Esophagus muscularis mucosa (tissue), 4 donors: ENCODE data around the gene SFTPA2. TPM values are rescaled to one million over a fixed set of nuclear protein-coding genes. Genes with fewer than 3 reads are reported as not detected.
A peak's percentile ranks its signal among the peaks of the same experiment; 100 is the strongest.
"Not testable (repeated sequence)": the region's sequence is repeated elsewhere in the genome, so short reads cannot be mapped to it uniquely, and the experiment has no call there.

Experiments used
- DNase-seq: peaks from one replicate; pipeline ENCODE4 v3.0.0-alpha.2; 2017; ENCODE audit errors: extremely low spot score
- H3K27ac ChIP-seq, 4 donors: fragments of 200-600 bp; sonication (generic); replicated peaks in 1 of 4; 1 replicate in 3 of 4; 2 replicates in 1 of 4; pipeline ENCODE4 v1.5.1; 2016 to 2019; ENCODE audit warnings: mild to moderate bottlenecking in 1 of 4
- H3K27me3 ChIP-seq, 4 donors: fragments of 200-600 bp; sonication (generic); one replicate each; pipeline versions ENCODE4 v1.5.1 to v1.6.0; 2016 to 2019
- H3K36me3 ChIP-seq, 4 donors: fragments of 200-600 bp; sonication (generic); one replicate each; pipeline ENCODE4 v1.5.1; 2016 to 2019
- H3K4me1 ChIP-seq, 4 donors: fragments of 200-600 bp; sonication (generic); one replicate each; pipeline ENCODE4 v1.5.1; 2016 to 2019
- H3K4me3 ChIP-seq, 4 donors: fragments of 200-600 bp; sonication (generic); 1 replicate in 2 of 4; 2 replicates in 2 of 4; pipeline ENCODE4 v1.5.1; 2016 to 2019; ENCODE audit warnings: mild to moderate bottlenecking in 4 of 4, moderate library complexity in 1 of 4
- H3K9me3 ChIP-seq, 4 donors: fragments of 200-600 bp; sonication (generic); 1 replicate in 3 of 4; 2 replicates in 1 of 4; pipeline ENCODE4 v1.5.1; 2016 to 2019
- CTCF ChIP-seq, 3 experiments: fragments of 200-600 bp in 2 of 3; fragments of 450-650 bp in 1 of 3; sonication (generic) in 2 of 3; IDR thresholded peaks; one replicate each; pipeline ENCODE4 v1.5.1; 2017 to 2019; ENCODE audit warnings: antibody characterized with exemption in 3 of 3, mild to moderate bottlenecking in 2 of 3, moderate library complexity in 1 of 3
- EP300 ChIP-seq: sonication (generic); formaldehyde crosslinking; IDR thresholded peaks from one replicate; pipeline ENCODE4 v1.6.1; 2017; ENCODE audit warnings: antibody characterized with exemption
- POLR2A ChIP-seq: fragments of 450-650 bp; IDR thresholded peaks from one replicate; pipeline ENCODE4 v1.6.1; 2017; ENCODE audit warnings: antibody characterized with exemption, moderate library complexity, mild to moderate bottlenecking, low read depth
- POLR2AphosphoS5 ChIP-seq, 2 donors: sonication (generic); formaldehyde crosslinking; IDR thresholded peaks; one replicate each; pipeline ENCODE4 v1.6.1; 2017; ENCODE audit warnings: antibody characterized with exemption in 2 of 2
- WGBS: methylation state at CpG from one replicate; pipeline ENCODE4 v1.1.5; 2018; 5-methylcytosine and 5-hydroxymethylcytosine counted together
- intact Hi-C: fragments of 100-400 bp; cut with DNase I; formaldehyde crosslinking; loops from one replicate; pipeline ENCODE4 v1.15.1; 2023
- total RNA-seq, 4 donors: library from RNA; depleted of rRNA; stranded (reverse); fragments of >200 nt; gene quantifications; one replicate each; pipeline versions ENCODE4 v1.1.0 to v1.2.1, GENCODE V29; 2016

SFTPA2 gene
- total RNA-seq, 4 donors from 2014 or later = 7.5 to 12.9 (median 8.3) TPM; not detected in 1

- intact Hi-C loops = no loop called here
- H3K27me3 ChIP-seq = peaks cover 0 to 4% (median 0%) of the 10 kb centered on the region in 4 donors
- no peak overlapping the region for H3K4me3 ChIP-seq
- no peak for TF ChIP-seq CTCF (IDR thresholded peaks at IDR 0.05)
- no peak for TF ChIP-seq POLR2A
- TF ChIP-seq POLR2AphosphoS5 (IDR thresholded peaks at IDR 0.05) = no peak
- no peak for TF ChIP-seq EP300
- no peaks in the 10 kb centered on the region for H3K4me1 ChIP-seq
- no peaks in the 10 kb centered on the region for H3K9me3 ChIP-seq
- DNase-seq = peak; percentile 64
- no peak overlapping the region for H3K27ac ChIP-seq
- H3K36me3 ChIP-seq = no peaks in the 10 kb centered on the region
Measured at GRCh38 chr10:79588800-79589199, 28.6 kb upstream of the SFTPA2 start.

GRCh38 chr10:79586933-79587332 lies 26.7 kb upstream of the SFTPA2 start:
- peaks cover 0 to 4% (median 0%) of the 10 kb centered on the region in 4 donors for H3K27me3 ChIP-seq
- no peak overlapping the region for H3K4me3 ChIP-seq
- WGBS = 53% methylated on average over 2 of the region's 2 CpGs
- no peak overlapping the region for H3K27ac ChIP-seq
- H3K4me1 ChIP-seq = no peaks in the 10 kb centered on the region
- peak; percentile 62 for DNase-seq
- no peak for TF ChIP-seq POLR2AphosphoS5 (IDR thresholded peaks at IDR 0.05)
- H3K9me3 ChIP-seq = no peaks in the 10 kb centered on the region
- intact Hi-C loops = no loop called here
- H3K36me3 ChIP-seq = no peaks in the 10 kb centered on the region

DNA sequence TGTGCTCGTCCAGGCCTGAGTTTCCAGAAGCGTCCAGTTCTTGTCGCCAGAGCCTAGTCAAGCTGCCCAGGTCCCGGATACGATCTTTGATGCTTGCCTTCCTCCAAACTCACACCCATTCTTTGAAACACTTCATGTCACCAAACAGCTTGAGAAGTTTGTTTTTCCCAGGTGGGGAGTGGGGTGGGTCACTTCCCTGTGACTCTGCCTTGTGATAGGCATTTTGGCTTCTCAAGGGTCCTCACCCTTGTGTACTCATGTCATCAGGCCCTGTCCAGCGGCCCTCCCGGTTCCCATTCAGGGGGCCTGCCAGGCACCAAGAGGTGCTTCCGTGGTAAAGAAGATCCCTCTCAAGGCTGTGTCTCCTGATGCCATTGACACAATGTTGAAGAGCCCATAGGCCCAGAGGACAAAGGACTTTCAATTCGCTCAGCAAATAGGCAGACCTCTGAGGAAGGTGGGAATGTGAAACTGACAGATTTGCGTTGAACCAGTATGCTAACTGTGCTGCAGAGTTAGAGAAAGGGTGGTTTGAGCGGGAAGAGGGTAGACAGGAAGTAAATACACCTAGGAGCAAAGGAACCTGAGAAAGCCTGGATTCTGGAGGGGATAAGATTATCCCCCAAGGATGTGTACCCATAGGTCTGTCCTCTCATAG lies 25.8 kb upstream of the SFTPA2 start:
- H3K36me3 ChIP-seq = no peaks in the 10 kb centered on the region
- H3K4me1 ChIP-seq = no peaks in the 10 kb centered on the region
- H3K9me3 ChIP-seq = no peaks in the 10 kb centered on the region
- no peak overlapping the region for H3K27ac ChIP-seq
- TF ChIP-seq POLR2A (no peak), CTCF (IDR thresholded peaks at IDR 0.05) (no peak), EP300 (no peak), POLR2AphosphoS5 (IDR thresholded peaks at IDR 0.05) (no peak)
- H3K27me3 ChIP-seq = peaks cover 0 to 4% (median 0%) of the 10 kb centered on the region in 4 donors
- intact Hi-C loops = no loop called here
- no peak overlapping the region for H3K4me3 ChIP-seq
- DNase-seq = peak; percentile 89
- 82% methylated on average over 11 of the region's 11 CpGs for WGBS

DNA sequence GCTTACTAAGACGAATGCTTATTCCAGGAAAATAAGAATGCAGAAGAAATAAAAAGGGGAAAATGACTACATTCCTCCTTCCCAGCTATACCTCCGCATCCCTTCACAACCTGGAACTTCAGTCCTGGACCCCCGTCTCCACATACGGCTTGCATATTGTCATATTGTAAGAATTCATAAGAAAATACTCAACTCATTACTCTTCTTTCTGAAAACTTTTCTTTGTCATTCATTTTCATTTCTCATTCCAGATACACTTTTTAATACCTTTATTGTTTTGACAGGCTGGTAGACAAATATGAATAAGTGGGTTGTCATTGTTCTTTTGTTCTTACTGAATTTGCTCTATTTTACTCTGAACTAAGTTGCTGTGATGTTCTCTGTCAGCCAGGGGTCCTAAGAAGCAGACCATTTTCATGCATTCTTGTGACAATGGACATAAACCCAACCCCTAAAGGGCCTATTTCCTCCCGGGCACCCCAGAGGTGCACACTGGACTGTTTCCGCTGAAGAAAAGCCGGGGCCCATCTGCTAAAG lies 23.3 kb upstream of the SFTPA2 start:
- no peak for TF ChIP-seq EP300
- TF ChIP-seq CTCF (IDR thresholded peaks at IDR 0.05) = no peak
- no peak for TF ChIP-seq POLR2AphosphoS5 (IDR thresholded peaks at IDR 0.05)
- no peak for TF ChIP-seq POLR2A
- Histone ChIP-seq H3K9me3 (no peaks in the 10 kb centered on the region), H3K36me3 (no peaks in the 10 kb centered on the region), H3K4me3 (no peak overlapping the region), H3K27ac (no peak overlapping the region), H3K4me1 (no peaks in the 10 kb centered on the region), H3K27me3 (no peaks in the 10 kb centered on the region)
- intact Hi-C loops = no loop called here
- WGBS = 90% methylated on average over 7 of the region's 7 CpGs
- no peak for DNase-seq

GRCh38 chr10:79582954-79583353 lies 22.7 kb upstream of the SFTPA2 start:
- intact Hi-C loops = not testable (repeated sequence)

GRCh38 chr10:79582096-79582495 lies 21.9 kb upstream of the SFTPA2 start:
- TF ChIP-seq POLR2AphosphoS5 (IDR thresholded peaks at IDR 0.05) (no peak), POLR2A (no peak), EP300 (no peak), CTCF (IDR thresholded peaks at IDR 0.05) (no peak)
- Histone ChIP-seq H3K27me3 (no peaks in the 10 kb centered on the region), H3K4me3 (no peak overlapping the region), H3K9me3 (no peaks in the 10 kb centered on the region), H3K4me1 (no peaks in the 10 kb centered on the region), H3K27ac (no peak overlapping the region), H3K36me3 (no peaks in the 10 kb centered on the region)
- WGBS = 86% methylated on average over 6 of the region's 6 CpGs
- no peak for DNase-seq
- intact Hi-C loops = no loop called here

More at GRCh38 chr10:79582954-79583353, 22.7 kb upstream of the SFTPA2 start:
- H3K27me3 ChIP-seq, H3K27ac ChIP-seq, H3K9me3 ChIP-seq, H3K4me3 ChIP-seq, DNase-seq, H3K36me3 ChIP-seq, H3K4me1 ChIP-seq: not testable (repeated sequence)
- 36% methylated on average over 1 of the region's 6 CpGs for WGBS
